ENCODE measurements around the gene JAML.

The JAML gene

DNA sequence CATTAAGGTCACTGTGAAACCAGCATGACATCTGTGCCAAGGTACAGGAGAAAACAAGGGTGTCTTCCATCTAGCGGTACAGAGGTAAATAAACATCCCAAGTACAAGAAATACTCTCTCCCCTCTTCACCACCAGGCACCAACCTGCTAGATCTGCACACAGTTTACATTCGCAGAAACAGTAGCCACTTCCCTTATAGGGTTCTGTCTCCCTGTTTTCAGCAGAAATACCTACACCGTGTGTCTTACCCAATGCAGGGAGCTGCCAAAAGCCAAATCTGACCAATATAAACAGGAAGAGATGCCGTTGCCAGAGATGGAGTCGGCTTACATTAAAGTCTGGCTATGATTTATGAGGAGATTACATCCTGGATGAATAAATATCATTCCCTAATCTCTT is 73.4 kb downstream of the JAML start:
- TF ChIP-seq ZNF274 (IDR thresholded peaks at IDR 0.05; ENCODE audit: low read depth, low read length): no peak
- no peak overlapping the region for H3K4me3 ChIP-seq (ENCODE audit: low read length)

DNA sequence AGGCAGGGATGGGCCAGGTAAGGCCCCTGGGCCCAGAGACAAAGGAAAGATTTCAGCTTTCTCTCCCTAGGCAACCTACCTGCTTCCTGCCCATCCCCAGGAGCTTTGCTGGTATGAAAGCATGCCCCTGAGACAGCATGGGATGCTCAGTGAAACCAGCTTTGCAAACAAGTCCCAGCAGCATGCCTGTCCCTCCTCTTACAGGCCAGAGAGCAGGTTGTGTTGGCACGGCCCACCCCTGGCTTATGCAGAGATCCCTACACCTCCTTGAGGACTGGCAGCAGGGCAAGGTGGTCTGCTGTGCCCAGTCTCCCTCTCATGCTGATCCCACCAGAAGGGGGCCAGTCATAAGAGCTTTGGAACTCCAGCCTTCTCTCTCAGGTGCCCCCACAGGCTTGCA is 75.3 kb downstream of the JAML start:
- TF ChIP-seq ZNF274 (IDR thresholded peaks at IDR 0.05; ENCODE audit: low read depth, low read length): no peak
- H3K4me3 ChIP-seq (ENCODE audit: low read length): no peak overlapping the region

DNA sequence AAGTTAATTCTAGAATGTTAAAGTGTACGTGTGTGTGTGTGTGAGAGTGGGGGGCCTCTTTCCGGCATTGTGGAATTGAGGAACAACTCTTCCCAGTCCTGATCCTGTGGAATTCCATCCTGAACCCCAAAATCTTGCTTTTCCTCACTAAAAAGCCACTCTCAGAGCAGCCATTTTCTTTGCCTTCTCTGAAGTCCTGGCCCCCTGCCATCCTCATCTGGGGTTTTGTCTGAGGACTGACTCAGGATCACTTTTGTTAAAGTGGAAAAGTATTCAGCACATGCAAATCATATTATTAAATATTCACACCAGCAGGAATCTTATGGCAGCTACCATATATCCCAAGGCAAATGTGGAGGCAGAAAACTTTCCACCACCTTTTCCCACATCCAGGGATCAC is 76.0 kb downstream of the JAML start:
- TF ChIP-seq ZNF274 (IDR thresholded peaks at IDR 0.05; ENCODE audit: low read depth, low read length): no peak
- no peak overlapping the region for H3K4me3 ChIP-seq (ENCODE audit: low read length)

DNA sequence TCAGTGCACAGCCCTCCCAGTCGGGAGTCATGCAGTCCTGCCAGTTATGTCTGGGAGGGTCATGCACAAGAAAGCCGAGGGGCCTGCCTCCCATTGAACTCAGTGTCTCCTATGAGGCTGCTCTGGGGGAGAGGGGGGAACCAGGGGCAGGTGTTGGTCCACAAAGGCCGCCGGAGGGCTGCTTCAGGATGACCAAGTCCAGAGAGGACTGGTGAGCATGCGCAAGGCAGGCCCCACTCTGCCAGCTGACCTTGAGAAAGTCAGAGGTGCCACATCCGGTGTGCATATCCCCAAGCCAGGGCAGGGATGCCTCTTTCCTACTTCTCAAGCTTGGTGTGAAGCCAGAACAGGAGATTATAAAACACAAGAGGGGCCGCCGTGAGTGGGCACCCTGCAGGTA is 76.6 kb downstream of the JAML start:
- TF ChIP-seq ZNF274 (IDR thresholded peaks at IDR 0.05; ENCODE audit: low read depth, low read length): no peak
- no peak overlapping the region for H3K4me3 ChIP-seq (ENCODE audit: low read length)

DNA sequence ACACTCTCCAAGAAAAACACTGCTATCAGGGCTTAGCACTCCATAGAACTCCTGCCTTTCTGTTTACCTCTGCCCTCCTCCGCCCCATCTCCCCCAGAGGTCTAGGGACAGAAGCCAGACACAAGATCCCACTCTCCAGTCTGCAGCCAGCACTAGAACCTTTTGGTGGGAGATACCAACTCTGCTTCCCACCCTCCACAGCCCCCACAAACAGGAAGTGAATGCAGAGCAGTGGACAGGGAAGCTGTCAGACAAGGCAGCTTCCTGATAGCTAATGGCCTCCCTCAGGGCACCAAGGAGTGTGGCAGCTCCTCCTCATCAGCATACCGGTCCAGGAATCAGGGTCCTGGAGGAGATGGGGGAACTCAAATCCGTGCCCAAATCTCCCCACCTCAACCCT is 77.3 kb downstream of the JAML start:
- H3K4me3 ChIP-seq (ENCODE audit: low read length): no peak overlapping the region
- TF ChIP-seq ZNF274 (IDR thresholded peaks at IDR 0.05; ENCODE audit: low read depth, low read length): no peak

DNA sequence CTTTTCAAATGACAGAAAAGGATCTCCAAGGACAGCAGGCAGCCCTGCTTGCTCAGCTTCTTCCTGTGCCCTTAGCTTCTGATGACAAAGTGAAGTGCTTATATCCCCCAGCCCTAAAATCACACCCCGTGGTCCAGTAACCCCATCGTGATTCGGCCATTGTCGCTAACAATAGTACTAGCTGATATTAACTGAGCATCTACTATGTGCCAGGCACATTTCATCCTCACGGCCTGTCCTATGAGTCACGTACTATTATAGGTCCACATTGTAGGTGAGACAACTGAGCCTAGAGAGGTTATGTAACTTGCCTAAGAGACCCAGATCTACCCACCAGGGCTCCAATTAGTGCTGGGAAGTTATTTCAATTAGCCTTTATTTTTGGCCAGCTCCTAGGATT is 78.3 kb downstream of the JAML start:
- no peak for TF ChIP-seq ZNF274 (IDR thresholded peaks at IDR 0.05; ENCODE audit: low read depth, low read length)
- H3K4me3 ChIP-seq (ENCODE audit: low read length): no peak overlapping the region

DNA sequence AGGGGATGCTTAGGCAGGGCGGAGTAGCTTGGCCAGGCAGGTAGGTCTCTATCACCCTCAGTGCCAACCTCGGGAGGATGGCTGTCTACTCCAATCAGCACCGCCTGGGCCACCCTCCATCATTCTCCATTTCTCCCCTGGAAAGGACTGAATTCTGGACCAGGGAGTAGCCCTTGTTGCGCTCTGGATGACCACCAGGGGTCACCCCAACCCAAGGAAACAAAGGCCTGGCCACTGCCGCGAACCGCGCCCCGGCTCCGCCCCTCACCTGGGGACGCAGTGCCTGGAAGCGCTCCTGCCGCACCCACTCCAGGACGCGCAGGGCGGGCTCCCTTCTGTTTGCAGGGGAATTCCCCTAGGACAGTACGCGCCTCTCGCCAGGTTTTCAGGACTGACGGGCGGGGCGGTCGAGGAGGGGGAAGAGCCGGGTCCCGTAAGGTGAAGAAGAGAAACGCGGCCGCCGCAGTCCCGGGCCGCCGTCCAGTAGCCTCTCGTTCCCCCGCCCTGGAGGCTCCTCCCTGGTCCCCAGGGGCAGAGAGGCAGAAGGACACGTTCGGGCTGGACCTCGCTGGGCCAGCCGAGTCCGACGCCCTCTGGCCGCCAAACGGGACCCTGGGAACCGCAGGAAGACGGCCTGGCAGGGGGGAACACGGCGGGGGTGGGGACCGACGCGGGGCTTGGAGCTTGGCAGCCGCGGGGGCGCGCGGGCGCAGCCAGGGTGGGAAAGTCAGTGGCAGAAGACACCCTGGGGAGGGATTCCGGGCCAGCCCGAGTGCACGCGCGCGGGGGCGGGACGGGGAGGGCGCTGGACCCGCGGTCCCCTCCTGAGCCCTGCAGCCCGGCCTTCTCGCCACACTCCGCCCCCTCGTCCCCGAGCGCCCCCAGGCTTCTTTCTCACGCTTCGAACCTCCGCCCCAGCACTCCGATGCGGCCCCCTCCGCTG is 79.3 kb downstream of the JAML start:
- peak overlapping the region; percentile 55; the same call in 1 of the 2 replicates for H3K4me3 ChIP-seq (ENCODE audit: low read length)
- TF ChIP-seq ZNF274 (IDR thresholded peaks at IDR 0.05; ENCODE audit: low read depth, low read length): no peak

DNA sequence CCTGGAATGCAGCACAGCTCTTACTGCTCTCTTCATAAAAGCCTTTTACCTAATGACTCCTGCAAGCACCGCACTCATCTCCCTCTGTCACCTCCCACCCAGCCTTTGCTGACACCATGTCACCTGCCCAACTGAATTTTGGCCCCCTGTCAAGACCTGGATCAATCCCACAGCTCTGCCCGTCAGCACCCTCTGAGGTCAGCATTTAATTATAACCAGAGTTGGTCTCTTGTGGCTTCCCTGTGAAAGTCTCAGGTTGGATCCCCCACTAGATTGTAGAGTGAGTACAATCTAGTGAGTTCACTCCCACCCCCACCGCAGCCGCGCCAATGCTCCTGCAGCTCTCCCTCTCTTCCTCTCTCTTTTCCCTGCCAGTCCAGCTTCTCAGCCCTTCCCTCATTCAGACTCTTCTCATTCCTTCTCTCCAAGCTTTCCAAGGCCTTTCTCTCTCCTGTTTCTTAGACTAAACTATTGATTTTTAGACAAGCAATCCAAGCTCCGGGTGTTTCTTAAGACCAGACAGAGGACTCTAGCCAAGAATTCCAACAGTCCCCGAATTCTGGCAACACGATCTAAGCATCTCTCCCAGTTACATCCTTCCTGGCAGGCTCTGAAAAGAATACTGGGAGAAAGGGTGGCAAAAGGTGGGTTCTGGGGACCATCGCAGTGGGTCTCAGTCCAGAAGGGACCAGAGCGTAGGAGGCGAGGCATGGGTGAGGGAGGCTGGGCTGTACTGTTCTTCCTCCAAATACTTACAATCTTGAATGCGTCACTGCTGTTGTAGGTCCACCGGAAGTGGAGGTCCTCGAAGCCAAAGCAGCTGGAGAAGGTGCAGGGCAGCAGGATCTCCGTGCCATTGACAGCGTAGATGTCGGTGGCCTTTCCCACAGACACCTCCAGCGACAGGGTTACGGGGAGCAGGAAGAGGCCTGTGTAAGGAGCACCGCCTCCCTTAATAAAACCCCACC is 80.2 kb downstream of the JAML start:
- no peak overlapping the region for H3K4me3 ChIP-seq (ENCODE audit: low read length)
- no peak for TF ChIP-seq ZNF274 (IDR thresholded peaks at IDR 0.05; ENCODE audit: low read depth, low read length)
